Stomach (tissue), 9 donors: Measurements from ENCODE around the gene SLMAP. TPM values are rescaled to one million over a fixed set of nuclear protein-coding genes. Genes with fewer than 3 reads are reported as not detected.

ENCODE experiments used
- DNase-seq, 2 donors: peaks; one replicate each; pipeline versions ENCODE4 v3.0.0 to v3.0.0-alpha.2; 2013 to 2019
- H3K27ac ChIP-seq, 5 donors: fragments of 200-600 bp in 4 of 5; sonication (generic) in 4 of 5; one replicate each; pipeline ENCODE4 v1.5.1; 2013 to 2019; ENCODE audit warnings: mild to moderate bottlenecking in 1 of 5, moderate library complexity in 1 of 5
- H3K27me3 ChIP-seq, 3 donors: fragments of 200-600 bp; sonication (generic); one replicate each; pipeline ENCODE4 v1.5.1; 2017 to 2019; ENCODE audit warnings: mixed run types in 1 of 3
- H3K36me3 ChIP-seq, 4 donors: fragments of 200-600 bp; sonication (generic); 1 replicate in 3 of 4; 2 replicates in 1 of 4; pipeline ENCODE4 v1.5.1; 2016 to 2019
- H3K4me1 ChIP-seq, 4 donors: fragments of 200-600 bp; sonication (generic); one replicate each; pipeline ENCODE4 v1.5.1; 2016 to 2019
- H3K4me3 ChIP-seq, 4 donors: fragments of 200-600 bp; sonication (generic) in 3 of 4; one replicate each; pipeline ENCODE4 v1.5.1; 2016 to 2019; ENCODE audit warnings: mild to moderate bottlenecking in 1 of 4
- H3K9me3 ChIP-seq, 4 donors: fragments of 200-600 bp; sonication (generic); one replicate each; pipeline ENCODE4 v1.5.1; 2016 to 2019
- EP300 ChIP-seq: sonication (generic); formaldehyde crosslinking; IDR thresholded peaks from one replicate; pipeline ENCODE4 v1.6.1; 2017; ENCODE audit warnings: antibody characterized with exemption
- POLR2A ChIP-seq, 4 donors: fragments of 450-650 bp; IDR thresholded peaks; one replicate each; pipeline ENCODE4 v1.6.1; 2016; ENCODE audit warnings: antibody characterized with exemption in 4 of 4, control low read depth in 2 of 4, mild to moderate bottlenecking in 1 of 4, moderate library complexity in 1 of 4
- POLR2AphosphoS5 ChIP-seq, 3 donors: sonication (generic); formaldehyde crosslinking; IDR thresholded peaks; one replicate each; pipeline ENCODE4 v1.6.1; 2016; ENCODE audit warnings: antibody characterized with exemption in 3 of 3
- WGBS, 5 donors: extraction: QIAGEN DNeasy Blood & Tissue Kit in 3 of 5; methylation state at CpG; one replicate each; pipeline versions ENCODE4 v1.1.5 to v1.1.7; 2013 to 2018; 5-methylcytosine and 5-hydroxymethylcytosine counted together
- intact Hi-C: fragments of 100-400 bp; cut with DNase I; formaldehyde crosslinking; loops from one replicate; pipeline ENCODE4 v1.15.1; 2023; ENCODE audit warnings: low total_unique reads
- polyA plus RNA-seq, 3 donors: library from polyadenylated mRNA; stranded (reverse); fragments of 200-250 nt; gene quantifications; one replicate each; pipeline ENCODE4 v1.2.3, GENCODE V29; 2013
- total RNA-seq, 5 donors: library from RNA; depleted of rRNA; stranded (reverse); fragments of >200 nt; gene quantifications; one replicate each; pipeline versions ENCODE4 v1.1.0 to v1.2.3, GENCODE V29; 2014 to 2016
- TF ChIP-seq, protein P1 (sequence below), 7 experiments: fragments of 450-650 bp in 4 of 7; fragments of 200-600 bp in 3 of 7; sonication (generic) in 3 of 7; IDR thresholded peaks; one replicate each; pipeline ENCODE4 v1.5.1; 2016 to 2019; ENCODE audit warnings: antibody characterized with exemption in 7 of 7, control low read depth in 2 of 7, mild to moderate bottlenecking in 1 of 7
- donor health status: healthy with polysubstance abuse.
- donor health status: Bipolar disorder and iron deficiency.
- donor health status: healthy.

SLMAP gene
- total and polyA plus RNA-seq, 8 donors = 23.9 to 534 (median 133) TPM

- 51 to 64% (median 58%) methylated on average over 7 of the region's 7 CpGs for WGBS, 5 donors
- intact Hi-C loops = no loop called here
- TF ChIP-seq, protein P1, sequence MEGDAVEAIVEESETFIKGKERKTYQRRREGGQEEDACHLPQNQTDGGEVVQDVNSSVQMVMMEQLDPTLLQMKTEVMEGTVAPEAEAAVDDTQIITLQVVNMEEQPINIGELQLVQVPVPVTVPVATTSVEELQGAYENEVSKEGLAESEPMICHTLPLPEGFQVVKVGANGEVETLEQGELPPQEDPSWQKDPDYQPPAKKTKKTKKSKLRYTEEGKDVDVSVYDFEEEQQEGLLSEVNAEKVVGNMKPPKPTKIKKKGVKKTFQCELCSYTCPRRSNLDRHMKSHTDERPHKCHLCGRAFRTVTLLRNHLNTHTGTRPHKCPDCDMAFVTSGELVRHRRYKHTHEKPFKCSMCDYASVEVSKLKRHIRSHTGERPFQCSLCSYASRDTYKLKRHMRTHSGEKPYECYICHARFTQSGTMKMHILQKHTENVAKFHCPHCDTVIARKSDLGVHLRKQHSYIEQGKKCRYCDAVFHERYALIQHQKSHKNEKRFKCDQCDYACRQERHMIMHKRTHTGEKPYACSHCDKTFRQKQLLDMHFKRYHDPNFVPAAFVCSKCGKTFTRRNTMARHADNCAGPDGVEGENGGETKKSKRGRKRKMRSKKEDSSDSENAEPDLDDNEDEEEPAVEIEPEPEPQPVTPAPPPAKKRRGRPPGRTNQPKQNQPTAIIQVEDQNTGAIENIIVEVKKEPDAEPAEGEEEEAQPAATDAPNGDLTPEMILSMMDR (IDR thresholded peaks at IDR 0.05) = no peak
- TF ChIP-seq POLR2AphosphoS5 (IDR thresholded peaks at IDR 0.05) = no peak
- TF ChIP-seq POLR2A (IDR thresholded peaks at IDR 0.05) = no peak
- TF ChIP-seq EP300 = no peak
- H3K4me3 ChIP-seq = no peak overlapping the region
- no peaks in the 10 kb centered on the region for H3K36me3 ChIP-seq
- peaks cover 15 to 46% (median 28%) of the 10 kb centered on the region in 4 donors for H3K4me1 ChIP-seq
- no peaks in the 10 kb centered on the region for H3K9me3 ChIP-seq
- no peak for DNase-seq
- peak overlapping the region in 1 of 5 donors; percentile 44 for H3K27ac ChIP-seq
- no peaks in the 10 kb centered on the region for H3K27me3 ChIP-seq
Observed at GRCh38 chr3:57963811-57964346, 207.8 kb downstream of the SLMAP start.

GRCh38 chr3:57966829-57967228, 210.7 kb downstream of the SLMAP start:
- H3K27me3 ChIP-seq = no peaks in the 10 kb centered on the region
- DNase-seq = no peak
- TF ChIP-seq POLR2A (IDR thresholded peaks at IDR 0.05) = no peak
- peak in 1 of 3 donors; percentile 42 for TF ChIP-seq POLR2AphosphoS5 (IDR thresholded peaks at IDR 0.05)
- no peaks in the 10 kb centered on the region for H3K36me3 ChIP-seq
- peak overlapping the region in 3 of 5 donors; percentile 32 to 57 (median 46) for H3K27ac ChIP-seq
- 9 to 29% (median 24%) methylated on average over 4 of the region's 4 CpGs for WGBS, 5 donors
- H3K9me3 ChIP-seq = no peaks in the 10 kb centered on the region
- no peak overlapping the region for H3K4me3 ChIP-seq
- H3K4me1 ChIP-seq = peaks cover 0 to 39% (median 14%) of the 10 kb centered on the region in 4 donors
- intact Hi-C loops = no loop called here

DNA sequence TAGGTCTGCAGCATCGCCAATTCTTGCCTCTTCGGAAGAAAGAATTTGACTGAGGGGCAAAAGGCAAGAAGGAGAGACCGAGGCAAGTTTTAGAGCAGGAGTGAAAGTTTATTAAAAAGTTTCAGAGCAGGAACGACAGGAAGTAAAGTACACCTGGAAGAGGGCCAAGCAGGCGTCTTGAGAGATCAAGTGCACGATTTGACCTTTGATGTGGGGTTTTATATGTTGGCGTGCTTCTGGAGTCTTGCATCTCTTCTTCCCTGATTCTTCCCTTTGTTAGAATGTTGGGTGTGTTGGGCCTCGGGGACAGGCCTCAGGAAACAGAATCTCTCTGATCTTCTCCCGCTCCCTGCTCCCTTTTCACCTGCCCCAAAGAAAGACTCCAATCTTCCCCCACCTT, 211.5 kb downstream of the SLMAP start:
- DNase-seq = no peak
- H3K36me3 ChIP-seq = no peaks in the 10 kb centered on the region
- H3K27me3 ChIP-seq = no peaks in the 10 kb centered on the region
- WGBS, 5 donors = 60 to 75% (median 65%) methylated on average over 9 of the region's 9 CpGs
- H3K27ac ChIP-seq = peak overlapping the region in 2 of 5 donors; percentile 46 to 57
- intact Hi-C loops = no loop called here
- H3K4me1 ChIP-seq = peaks cover 6 to 40% (median 20%) of the 10 kb centered on the region in 4 donors
- H3K4me3 ChIP-seq = no peak overlapping the region
- H3K9me3 ChIP-seq = no peaks in the 10 kb centered on the region
- TF ChIP-seq EP300 (no peak), POLR2A (IDR thresholded peaks at IDR 0.05) (no peak), POLR2AphosphoS5 (IDR thresholded peaks at IDR 0.05) (no peak)
- TF ChIP-seq, protein P1 (IDR thresholded peaks at IDR 0.05) = no peak

- no peak for TF ChIP-seq POLR2AphosphoS5 (IDR thresholded peaks at IDR 0.05)
- TF ChIP-seq EP300 = no peak
- TF ChIP-seq, protein P1 (IDR thresholded peaks at IDR 0.05) = no peak
- intact Hi-C loops = no loop called here
- Histone ChIP-seq H3K9me3 (no peaks in the 10 kb centered on the region), H3K36me3 (no peaks in the 10 kb centered on the region), H3K27ac (no peak overlapping the region), H3K27me3 (no peaks in the 10 kb centered on the region), H3K4me3 (no peak overlapping the region), H3K4me1 (peaks cover 6 to 50% (median 24%) of the 10 kb centered on the region in 4 donors)
- WGBS, 5 donors = 93 to 97% (median 95%) methylated on average over 5 of the region's 5 CpGs
- DNase-seq = no peak
Observed at GRCh38 chr3:57968501-57968900, 212.4 kb downstream of the SLMAP start.

- TF ChIP-seq POLR2A (IDR thresholded peaks at IDR 0.05) (no peak), POLR2AphosphoS5 (IDR thresholded peaks at IDR 0.05) (peak in 2 of 3 donors; percentile 19), EP300 (no peak)
- intact Hi-C loops = no loop called here
- 31 to 61% (median 39%) methylated on average over 4 of the region's 4 CpGs for WGBS, 5 donors
- Histone ChIP-seq H3K4me3 (no peak overlapping the region), H3K4me1 (peaks cover 6 to 61% (median 20%) of the 10 kb centered on the region in 4 donors), H3K27ac (peak overlapping the region; percentile 52 to 82 (median 57)), H3K9me3 (no peaks in the 10 kb centered on the region), H3K36me3 (no peaks in the 10 kb centered on the region), H3K27me3 (no peaks in the 10 kb centered on the region)
- DNase-seq = peak; percentile 80 to 93
Observed at GRCh38 chr3:57971975-57972374, 215.9 kb downstream of the SLMAP start.
